ENCODE measurements around the gene MMS19. TPM values are rescaled to one million over a fixed set of nuclear protein-coding genes. Genes with fewer than 3 reads are reported as not detected.
A peak's percentile ranks its signal among the peaks of the same experiment; 100 is the strongest.

The MMS19 gene
- total RNA-seq, 1 donor from 2014 or later, result 85.2 TPM

DNA sequence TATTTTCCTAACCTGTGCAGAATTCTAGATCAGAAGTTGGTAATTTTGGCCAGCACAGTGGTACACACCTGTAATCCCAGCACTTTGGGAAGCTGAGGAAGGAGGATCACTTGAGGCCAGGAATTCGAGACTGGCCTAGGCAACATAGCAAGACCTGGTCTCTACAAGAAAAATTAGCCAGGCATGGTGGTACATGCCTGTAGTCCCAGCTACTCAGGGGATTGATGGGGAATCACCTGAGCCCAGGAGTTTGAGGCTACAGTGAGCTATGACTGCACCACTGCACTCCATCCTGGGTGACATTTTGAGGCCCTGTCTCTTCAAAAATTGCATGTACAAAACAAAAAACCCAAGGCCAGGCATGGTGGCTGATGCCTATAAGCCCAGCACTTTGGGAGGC is 63.7 kb downstream of the MMS19 start:
- H3K27me3 ChIP-seq (ENCODE audit: control insufficient read depth, insufficient read depth, low read length), result no peaks in the 10 kb centered on the region
- DNase-seq (ENCODE audit: low read depth), result no peak
- H3K36me3 ChIP-seq (ENCODE audit: control insufficient read depth, insufficient read depth, low read length), result peaks cover 2% of the 10 kb centered on the region
- H3K4me3 ChIP-seq (ENCODE audit: low read depth, low read length), result no peak overlapping the region
- TF ChIP-seq, protein P1, sequence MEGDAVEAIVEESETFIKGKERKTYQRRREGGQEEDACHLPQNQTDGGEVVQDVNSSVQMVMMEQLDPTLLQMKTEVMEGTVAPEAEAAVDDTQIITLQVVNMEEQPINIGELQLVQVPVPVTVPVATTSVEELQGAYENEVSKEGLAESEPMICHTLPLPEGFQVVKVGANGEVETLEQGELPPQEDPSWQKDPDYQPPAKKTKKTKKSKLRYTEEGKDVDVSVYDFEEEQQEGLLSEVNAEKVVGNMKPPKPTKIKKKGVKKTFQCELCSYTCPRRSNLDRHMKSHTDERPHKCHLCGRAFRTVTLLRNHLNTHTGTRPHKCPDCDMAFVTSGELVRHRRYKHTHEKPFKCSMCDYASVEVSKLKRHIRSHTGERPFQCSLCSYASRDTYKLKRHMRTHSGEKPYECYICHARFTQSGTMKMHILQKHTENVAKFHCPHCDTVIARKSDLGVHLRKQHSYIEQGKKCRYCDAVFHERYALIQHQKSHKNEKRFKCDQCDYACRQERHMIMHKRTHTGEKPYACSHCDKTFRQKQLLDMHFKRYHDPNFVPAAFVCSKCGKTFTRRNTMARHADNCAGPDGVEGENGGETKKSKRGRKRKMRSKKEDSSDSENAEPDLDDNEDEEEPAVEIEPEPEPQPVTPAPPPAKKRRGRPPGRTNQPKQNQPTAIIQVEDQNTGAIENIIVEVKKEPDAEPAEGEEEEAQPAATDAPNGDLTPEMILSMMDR (IDR thresholded peaks at IDR 0.05; ENCODE audit: insufficient read depth, low read length, poor library complexity, severe bottlenecking), result no peak

DNA sequence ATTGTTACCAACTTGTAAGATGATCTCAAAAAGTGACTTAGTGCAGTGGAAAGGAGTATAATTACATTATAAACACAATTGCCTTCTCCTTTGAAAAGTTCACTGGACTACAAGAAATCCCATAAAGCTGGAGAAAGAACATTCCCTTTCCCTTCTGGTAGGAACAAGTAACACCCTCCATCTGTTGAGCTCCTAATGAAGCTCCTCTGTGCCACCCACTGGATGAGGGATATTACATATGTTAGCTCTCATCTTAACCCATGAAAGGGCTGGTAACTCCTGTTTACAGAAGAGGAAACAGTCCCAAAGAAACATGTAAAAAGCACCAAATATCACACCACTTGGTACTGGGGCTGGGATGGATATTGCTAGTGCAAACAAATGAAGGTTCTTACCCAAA is 64.2 kb downstream of the MMS19 start:
- no peaks in the 10 kb centered on the region for H3K27me3 ChIP-seq (ENCODE audit: control insufficient read depth, insufficient read depth, low read length)
- no peak for DNase-seq (ENCODE audit: low read depth)
- H3K4me3 ChIP-seq (ENCODE audit: low read depth, low read length), result no peak overlapping the region
- TF ChIP-seq, protein P1 (IDR thresholded peaks at IDR 0.05; ENCODE audit: insufficient read depth, low read length, poor library complexity, severe bottlenecking), result no peak
- H3K36me3 ChIP-seq (ENCODE audit: control insufficient read depth, insufficient read depth, low read length), result peaks cover 2% of the 10 kb centered on the region

DNA sequence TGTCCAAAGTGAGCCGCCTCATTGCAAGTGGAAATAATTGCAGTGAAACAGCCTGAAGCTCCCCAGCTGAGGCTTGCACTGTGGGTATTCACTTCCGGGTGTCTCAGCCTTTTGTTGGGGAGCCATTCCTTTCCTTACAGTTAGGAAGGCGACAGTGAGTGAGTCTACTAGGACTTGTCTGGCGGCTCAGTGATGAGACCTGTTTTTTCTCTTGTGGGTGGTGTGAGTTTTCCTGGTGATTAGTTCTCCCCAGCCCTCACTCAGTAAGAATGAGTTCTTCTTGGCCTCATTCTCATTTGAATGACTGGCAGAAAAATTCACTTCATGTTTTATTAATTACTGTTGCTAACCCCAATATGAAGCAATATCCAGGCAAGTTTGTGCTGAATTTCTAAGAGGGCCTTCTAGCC is 69.6 kb downstream of the MMS19 start:
- TF ChIP-seq, protein P1 (IDR thresholded peaks at IDR 0.05; ENCODE audit: insufficient read depth, low read length, poor library complexity, severe bottlenecking), result no peak
- Histone ChIP-seq H3K36me3 (ENCODE audit: control insufficient read depth, insufficient read depth, low read length) (no peaks in the 10 kb centered on the region), H3K4me3 (ENCODE audit: low read depth, low read length) (peak overlapping the region; percentile 30), H3K27me3 (ENCODE audit: control insufficient read depth, insufficient read depth, low read length) (no peaks in the 10 kb centered on the region)
- DNase-seq (ENCODE audit: low read depth), result no peak

DNA sequence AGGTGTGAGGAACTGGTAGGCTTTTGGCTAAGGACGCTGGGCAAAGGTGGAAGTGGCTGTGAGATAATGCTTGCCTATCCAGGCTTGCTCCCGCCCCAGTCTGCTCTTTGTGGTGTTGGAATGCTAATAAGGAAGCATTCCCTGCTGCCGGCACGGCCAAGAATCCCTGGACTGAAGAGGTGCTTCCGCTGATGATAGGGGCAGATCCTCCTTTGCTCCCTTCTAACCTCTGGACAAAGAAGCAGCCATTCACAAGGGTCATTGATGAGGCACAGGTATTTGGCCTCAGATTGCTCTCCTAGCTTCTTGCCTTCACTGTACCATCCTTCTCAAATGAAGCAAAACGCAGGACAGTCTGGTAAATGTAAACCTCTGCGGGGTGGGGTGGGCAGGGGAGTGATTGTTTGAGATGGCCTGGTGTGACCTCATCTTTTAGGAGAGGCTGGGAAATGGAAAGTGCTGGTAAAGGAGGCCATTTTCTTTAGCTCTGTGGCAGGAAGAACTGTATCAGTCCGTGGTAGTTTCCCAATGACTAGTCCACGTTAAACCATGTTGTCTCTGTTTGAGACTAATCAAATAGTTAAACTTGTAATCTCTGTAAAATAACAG is 70.5 kb downstream of the MMS19 start:
- Histone ChIP-seq H3K4me3 (ENCODE audit: low read depth, low read length) (peak overlapping the region; percentile 70), H3K27me3 (ENCODE audit: control insufficient read depth, insufficient read depth, low read length) (no peaks in the 10 kb centered on the region), H3K36me3 (ENCODE audit: control insufficient read depth, insufficient read depth, low read length) (no peaks in the 10 kb centered on the region)
- TF ChIP-seq, protein P1 (IDR thresholded peaks at IDR 0.05; ENCODE audit: insufficient read depth, low read length, poor library complexity, severe bottlenecking), result no peak
- DNase-seq (ENCODE audit: low read depth), result no peak

DNA sequence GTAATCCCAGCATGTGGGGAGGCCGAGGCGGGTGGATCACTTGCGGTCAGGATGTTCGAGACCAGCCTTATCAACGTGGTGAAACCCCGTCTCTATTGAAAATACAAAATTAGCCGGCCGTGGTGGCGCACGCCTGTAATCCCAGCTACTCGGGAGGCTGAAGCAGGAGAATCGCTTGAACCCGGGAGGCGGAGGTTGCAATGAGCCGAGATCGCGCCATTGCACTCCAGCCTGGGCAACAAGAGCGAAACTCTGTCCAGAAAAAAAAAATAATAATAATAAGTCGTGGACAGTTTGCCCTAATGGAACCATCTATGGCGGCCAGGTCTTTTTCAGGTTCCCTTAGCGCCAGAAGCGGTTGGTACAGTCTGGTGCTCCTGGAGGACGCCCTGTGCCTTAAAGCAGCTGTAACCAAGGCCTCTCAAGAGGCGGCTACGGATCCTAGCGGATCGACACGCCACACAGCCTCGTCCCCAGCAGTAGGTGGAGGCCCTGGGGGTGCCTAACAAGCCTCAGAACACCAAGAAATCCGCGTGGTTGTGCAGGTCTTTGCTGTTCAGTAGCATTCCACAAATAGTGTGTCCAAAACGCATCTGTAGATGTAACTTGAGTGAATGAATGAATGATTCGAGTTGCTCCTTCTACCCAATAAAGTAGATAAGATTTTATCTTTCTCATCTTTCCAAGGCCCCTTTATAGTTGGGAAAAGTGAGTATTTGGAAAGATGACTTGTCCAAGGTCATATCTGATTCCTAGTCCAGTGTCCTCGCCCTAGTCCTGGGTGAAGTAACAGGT is 71.2 kb downstream of the MMS19 start:
- H3K4me3 ChIP-seq (ENCODE audit: low read depth, low read length), result peak overlapping the region; percentile 70
- no peaks in the 10 kb centered on the region for H3K27me3 ChIP-seq (ENCODE audit: control insufficient read depth, insufficient read depth, low read length)
- TF ChIP-seq, protein P1 (IDR thresholded peaks at IDR 0.05; ENCODE audit: insufficient read depth, low read length, poor library complexity, severe bottlenecking), result no peak
- no peak for DNase-seq (ENCODE audit: low read depth)
- no peaks in the 10 kb centered on the region for H3K36me3 ChIP-seq (ENCODE audit: control insufficient read depth, insufficient read depth, low read length)
